GM19324 (cell line): ENCODE results near the gene SCGN.

Experiments used
- ATAC-seq: cut with Tn5 transposase; IDR thresholded peaks from one replicate; pipeline ENCODE4 v1.9.1; 2021; ENCODE audit warnings: mild to moderate bottlenecking, moderate library complexity; ENCODE audit not compliant: unreplicated experiment, low FRiP score

Gene SCGN

DNA sequence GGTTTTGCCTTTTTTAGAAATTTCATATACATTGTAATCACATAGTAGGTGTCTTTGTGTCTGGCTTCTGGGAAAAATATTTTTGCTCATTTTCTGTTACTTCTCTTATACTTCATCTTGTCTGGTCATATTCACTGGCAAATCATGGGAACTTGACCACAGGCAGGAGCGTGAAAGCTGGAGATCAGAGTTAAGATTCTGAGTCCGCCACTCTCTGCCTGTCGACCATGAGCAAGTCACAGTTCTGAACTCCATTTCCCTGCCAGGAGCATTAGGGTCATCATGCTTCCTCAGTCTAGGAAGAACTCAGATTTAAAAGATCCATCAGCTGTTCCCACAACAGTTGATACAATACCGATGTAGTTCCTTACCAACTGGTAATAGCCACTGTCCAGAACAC is 12.4 kb upstream of the SCGN start:
- no peak for ATAC-seq

DNA sequence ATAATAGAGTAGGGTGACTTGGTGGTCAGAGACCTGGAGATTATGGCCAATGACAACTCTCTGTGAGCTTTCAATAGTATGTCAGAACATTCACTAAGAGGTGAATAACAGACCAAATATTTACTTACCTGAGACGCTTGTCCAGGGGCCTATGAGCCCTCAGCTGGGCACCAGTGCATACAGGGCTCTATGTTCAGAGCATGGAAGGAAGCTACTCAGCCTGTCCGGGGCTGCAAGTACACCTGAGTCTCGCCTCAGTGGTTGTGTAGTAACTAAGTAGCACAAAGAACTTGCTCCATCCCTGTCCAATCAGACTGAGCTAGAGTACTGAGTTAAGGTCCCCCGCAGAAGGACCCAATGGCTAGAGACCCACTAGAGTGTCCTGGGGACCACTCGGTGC is 11.6 kb upstream of the SCGN start:
- no peak for ATAC-seq

DNA sequence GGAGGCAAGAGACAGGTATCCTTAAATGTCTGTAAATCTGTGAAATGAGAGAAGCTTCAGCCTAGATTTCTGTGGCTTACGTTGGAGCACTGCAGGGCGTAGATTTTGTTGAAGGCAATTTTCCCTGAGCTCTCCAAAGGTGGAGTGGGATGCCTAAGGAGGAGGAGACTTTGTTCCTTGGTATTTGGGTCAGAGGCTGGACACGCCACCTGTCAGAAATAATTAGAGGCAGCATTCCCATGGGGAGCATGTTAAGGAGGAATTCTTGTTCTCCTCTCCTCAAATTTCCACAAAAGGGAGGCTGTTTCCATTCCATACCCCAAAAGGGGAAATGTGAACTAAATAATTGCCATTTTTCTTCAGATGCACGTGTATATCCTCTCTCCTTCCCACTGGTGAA is 11.1 kb upstream of the SCGN start:
- no peak for ATAC-seq

DNA sequence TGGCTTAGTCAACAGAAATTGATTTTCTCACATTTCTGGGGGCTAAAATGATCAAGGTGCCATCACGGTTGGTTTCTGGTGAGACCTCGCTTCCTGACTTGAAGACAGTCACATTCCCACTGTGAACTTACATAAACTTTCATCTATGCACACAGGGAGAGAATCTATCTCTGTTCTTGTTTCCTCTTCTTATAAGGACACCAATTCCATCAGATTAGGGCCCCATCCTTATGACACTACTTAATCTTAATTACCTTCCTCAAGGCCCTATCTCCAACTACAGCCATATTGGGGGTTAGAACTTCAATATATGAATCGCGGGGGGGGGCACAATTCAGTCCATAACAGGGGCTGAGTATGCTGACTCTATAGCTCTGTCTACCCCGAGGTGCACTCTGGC is 10.6 kb upstream of the SCGN start:
- ATAC-seq = no peak

DNA sequence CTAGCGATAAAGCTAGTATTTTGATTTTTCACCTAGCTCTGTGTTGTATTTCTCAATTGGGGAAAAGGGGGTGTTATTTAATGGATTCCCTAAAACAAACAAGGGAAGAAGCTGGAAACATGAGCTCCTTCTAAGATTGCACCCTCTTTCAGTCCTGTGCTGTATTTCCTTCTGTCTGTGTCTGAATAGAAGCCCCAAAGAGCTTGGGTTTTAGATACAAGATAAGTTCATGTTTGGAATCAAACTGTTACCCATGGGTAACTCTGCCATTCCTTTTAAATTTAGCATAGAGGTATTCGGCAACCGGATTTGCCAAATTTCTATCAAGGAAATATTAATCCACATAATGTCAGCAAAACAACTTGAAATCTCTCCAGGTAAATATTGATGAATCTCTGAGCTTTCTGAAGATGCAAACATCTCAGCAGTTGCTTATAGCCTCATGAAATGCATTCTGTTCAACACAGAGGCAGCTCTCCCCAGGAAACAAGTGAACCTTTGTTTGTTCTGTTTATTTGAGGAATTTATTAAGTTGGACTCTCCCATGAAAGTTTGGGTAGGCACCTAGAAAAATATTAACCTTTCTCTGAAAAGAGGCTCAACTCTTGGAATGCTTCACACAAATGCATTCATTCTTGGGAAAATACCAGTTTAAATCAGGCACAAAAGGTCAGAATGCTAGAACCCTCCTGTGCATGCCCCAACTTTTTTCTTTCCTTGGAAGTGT is 9.9 kb upstream of the SCGN start:
- no peak for ATAC-seq

DNA sequence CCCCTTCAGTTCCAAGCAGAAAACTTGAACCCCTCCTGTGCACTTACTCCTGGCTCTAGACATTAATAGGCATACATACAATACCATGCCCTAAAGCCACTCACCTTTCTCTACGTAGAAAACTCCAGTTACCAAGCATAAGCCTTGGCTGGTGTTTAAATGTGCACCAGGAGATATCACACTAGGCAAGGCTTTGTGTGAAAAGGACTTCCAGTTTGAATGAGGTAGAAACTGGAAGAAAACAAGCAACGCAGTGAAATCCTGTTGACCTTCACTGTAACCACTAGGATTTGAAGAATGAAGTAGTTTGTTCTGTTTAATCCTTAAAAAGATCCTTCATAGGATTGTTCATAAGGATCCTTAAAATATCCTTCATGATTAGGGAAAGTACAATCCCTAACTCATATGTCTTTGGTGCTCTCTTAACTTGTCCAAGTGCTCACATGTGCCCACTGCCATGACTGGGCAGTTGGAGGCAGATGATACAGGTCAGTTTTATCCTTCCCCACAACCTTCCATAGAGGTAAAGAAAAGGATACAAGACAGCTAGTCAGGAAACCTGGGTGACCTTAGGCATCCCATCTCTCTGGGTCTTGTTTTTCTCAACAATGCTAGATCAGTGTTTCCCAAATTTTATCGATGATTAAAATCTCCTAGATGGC is 9.2 kb upstream of the SCGN start:
- no peak for ATAC-seq

DNA sequence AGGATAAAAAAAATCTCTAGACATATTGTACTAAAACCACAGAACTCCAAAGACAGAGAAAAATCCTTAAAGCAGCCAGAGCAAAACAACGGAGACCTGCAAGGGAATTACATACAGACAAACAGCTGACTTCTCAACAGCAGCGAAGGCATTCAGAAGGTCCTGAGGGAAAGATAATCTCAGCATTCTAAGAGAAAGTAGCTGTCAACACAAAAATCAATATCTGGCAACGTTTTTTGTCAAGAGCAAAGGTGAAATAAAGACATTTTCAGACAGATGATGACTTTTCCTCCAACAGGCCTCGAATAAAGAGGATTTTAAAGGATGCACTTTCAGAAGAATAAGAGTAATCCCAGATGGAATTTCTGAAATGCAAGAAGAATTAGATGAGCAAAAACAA is 6.1 kb upstream of the SCGN start:
- ATAC-seq = no peak

DNA sequence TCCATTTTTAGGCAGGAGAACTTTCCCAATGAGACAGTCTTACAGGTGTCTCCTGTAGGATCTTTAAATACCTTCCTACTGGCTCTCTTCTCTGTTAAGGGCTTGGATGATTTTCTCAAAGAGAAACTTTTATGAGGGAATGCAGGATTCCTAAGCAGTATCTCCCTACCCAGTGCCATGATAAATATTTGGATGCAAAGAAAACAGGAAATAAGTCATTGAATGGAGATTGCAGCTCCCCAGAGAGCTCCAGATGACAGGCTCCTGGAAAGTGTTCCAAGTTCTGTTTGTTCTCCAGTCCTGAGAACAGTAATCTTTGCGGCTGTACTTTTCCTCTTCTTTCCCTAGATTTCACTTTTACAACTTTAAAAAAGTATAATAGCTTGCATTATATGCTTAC is 2.4 kb upstream of the SCGN start:
- ATAC-seq = no peak

DNA sequence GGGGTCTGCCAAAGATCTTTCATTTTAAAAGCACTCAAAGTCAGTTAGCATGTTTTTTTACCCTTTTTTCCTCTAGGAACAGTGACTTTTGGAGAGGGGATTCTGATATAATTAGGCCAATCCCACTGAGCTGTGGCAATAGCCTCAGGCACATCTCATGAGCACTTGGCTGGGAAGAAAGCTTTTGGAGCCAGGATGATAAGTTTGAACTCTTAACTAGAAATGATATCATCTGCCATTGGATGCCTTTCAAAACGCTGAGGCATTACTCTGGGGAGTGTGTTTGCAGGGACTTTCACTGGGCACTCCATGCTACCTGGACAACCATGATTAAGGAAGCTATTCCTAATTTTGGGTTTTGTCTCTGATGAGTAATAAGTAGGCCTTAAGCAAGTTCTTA is 3.7 kb downstream of the SCGN start:
- ATAC-seq = no peak

DNA sequence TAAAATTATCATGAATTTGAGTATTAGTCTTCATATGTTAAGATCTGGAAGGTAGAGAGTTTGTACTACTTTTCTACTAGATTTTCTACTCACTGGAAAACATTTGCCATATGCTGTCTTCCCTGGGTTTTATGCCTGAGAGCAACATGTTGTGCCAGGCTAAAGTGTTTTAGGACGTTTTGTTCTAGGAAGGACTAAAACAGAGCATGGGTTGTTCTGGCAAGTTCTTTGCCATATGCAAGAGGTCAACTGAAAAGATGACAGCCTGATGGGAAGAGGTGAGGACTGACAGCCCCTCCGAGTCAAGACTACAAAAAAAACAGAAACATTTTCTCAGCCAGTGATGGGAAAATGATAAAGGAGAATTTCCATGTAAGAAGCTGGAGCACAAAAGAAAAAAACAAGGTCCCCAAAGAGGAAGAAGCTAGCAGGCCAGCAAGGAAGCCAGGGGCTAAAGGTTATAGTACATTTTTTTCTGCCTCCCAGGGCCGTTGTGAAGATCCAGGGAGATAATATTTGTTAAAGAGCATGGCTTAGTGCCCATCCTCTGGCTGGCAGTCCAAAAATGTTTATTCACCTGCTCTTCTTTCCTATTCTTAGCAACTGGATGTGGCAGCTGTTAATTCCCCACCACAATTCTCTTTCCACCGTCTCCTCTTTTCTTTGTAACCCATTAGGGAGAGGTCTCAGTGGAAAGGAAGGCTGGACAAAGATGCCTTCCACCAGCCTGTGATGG is 7.8 kb downstream of the SCGN start:
- no peak for ATAC-seq

DNA sequence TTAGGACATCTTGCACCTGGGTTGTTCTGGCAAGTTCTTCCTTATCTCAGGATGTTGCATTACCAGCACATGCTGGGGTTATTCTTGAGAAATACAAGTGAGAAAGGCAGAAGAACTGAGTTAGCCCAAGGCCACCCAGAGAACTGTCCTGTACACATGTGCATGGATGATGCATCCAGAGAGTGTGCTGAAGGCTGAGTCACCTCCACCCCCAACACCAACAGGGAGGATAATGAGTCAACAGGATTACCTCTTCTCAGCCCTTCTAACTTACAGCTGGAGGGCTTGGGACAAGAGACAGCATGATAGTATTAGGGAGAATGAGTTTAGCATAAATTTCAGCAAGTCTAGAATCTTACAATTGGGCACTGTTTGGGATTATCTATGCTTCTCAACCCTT is 8.5 kb downstream of the SCGN start:
- no peak for ATAC-seq

DNA sequence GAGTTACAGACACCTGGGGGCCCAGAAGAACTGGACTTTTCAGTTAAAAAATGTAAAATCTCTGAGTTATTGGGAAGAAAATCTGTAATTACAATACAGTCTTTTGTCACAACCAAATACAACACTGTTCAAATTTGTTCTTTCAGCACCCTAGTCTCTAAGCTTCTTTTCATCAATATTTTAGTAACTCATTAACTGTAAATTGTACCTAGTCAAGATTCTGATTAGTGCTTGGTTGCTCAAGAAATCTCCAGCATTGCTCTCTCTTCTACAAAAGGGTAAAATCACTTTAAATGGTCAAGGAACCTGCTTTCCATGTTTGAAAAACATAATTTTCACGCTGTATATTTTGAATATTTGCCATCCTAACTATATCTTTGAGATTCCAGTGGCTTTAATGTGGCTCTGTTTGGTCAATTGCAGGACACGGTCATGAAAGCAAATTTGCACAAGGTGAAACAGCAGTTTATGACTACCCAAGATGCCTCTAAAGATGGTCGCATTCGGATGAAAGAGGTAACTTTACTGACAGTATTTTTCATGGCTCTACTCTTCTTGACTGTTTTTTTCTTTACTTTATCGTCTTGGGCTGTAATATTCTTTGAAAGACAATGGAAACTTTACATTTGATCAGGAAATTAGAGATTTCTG is 9.2 kb downstream of the SCGN start:
- no peak for ATAC-seq

DNA sequence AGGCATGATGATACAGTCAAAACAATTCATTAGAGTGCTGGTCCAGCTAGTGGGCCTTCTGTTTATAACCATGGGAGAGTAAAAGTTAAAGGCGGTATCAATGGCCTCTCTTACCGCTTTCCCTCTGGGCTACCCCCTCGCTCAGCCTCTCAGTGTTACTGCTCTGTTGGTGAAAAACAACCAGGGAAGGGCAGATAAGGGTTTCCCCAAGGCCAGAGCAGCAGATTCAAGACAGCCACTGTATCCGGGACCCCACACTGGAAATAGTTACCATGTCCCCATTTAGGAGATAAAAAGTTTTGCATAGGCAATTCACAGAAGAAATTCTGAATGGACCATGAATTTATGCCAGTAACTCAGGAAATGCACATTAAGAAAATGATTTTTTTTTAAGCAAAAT is 13.4 kb downstream of the SCGN start:
- ATAC-seq = no peak

DNA sequence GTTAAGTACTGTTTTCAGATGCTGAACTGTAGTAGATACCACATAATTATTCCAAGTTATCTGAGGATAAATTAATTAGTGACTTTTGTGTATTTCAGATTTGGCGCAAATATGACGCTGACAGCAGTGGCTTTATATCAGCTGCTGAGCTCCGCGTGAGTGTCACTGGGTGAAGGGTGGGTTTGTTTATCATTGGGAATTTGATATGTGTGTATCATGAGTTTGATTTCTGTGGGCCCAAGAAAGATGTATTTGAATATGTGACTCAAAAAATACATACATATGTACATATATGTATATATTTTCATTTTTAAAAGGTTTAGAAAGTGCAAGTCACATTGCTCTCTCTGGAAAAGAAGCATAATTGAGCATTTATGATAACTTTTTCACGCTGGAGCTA is 17.4 kb downstream of the SCGN start:
- no peak for ATAC-seq

DNA sequence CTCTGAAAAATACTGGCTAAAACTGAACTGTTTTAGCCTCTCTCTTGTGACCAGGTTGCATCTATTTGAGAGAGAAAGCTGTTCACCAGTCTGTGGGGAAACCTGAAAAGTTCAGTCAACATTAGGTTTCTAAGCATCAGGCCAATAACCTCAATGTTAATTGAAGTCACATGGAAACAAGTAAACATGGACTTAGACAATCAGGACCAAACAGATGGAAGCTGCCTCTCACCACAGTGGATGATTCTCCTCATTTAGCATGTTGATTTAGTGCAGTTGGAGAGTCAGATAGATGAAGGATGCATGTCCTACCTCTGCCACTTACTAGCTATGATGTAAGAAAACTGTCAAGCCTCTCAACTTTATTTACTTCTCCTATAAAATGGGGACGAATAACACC is 18.2 kb downstream of the SCGN start:
- no peak for ATAC-seq

DNA sequence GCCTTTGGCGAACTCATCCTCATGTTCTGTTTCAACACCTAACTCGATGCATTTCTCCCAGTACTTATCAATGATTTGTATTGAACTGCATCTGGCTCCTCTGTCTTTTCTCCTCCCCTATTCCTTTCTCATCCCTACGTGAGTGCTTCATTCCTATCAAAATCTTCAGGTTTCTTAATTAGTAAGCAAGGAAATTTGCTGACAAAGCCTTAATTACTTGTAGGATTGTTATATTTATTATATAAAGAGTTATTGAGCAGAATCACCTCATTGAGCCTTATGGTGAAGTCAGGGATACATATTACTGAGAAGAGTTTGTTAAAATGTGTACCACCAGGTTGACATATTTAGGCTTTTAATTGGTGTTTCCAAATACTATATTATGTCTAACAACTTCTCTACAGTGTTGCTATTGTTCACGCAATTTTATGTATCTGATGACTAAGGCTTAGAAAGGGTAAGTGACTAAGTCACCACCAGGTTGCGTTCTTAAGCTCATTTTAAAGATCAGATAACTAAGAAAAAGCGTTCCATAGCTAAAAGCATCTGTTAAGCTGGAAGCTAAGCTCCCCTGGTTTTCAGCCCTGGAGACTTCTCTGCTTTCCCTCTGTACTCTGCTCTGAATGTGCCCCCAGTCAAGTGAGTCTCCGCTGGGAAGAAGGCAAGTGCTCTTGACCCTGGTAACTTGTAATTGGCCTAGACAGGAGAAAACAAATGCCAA is 18.9 kb downstream of the SCGN start:
- no peak for ATAC-seq

DNA sequence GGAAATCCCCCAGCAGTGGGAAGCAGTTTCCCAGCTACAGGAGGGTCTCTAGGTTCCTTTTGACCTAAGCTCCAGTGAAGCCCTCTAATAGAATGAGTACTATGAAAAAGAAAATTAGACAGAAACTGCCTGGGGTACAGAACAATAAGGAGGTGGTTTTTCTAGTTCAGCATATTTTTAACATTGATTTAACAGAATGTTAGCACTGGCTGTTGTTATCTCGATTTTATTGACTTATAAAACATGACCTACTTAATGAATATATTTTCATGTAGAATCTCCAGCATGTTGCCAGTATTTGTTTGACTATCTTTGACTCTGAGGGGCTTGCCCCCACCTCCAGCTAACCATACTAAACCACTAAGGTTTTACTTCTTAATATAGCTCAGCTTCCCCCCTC is 19.6 kb downstream of the SCGN start:
- ATAC-seq = no peak

DNA sequence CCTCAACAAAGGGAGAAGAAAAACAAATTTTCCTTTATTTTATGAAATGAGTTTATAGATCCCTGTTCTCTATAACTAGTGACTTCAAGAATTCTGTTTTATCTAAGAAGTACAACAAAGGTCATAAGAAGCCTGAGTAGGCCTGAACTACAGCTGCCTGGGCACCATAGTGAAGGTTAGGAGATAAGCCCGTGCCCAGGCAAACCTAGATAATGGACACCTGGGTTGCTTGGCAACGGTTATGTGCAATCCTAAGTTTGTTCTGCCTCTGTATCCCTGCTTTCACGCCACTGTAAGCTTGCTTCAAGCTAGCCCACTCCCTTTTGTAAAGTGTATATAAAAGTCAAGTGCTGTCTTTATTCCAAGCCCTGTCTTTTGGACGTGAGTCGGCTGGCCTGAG is 23.2 kb downstream of the SCGN start:
- no peak for ATAC-seq

DNA sequence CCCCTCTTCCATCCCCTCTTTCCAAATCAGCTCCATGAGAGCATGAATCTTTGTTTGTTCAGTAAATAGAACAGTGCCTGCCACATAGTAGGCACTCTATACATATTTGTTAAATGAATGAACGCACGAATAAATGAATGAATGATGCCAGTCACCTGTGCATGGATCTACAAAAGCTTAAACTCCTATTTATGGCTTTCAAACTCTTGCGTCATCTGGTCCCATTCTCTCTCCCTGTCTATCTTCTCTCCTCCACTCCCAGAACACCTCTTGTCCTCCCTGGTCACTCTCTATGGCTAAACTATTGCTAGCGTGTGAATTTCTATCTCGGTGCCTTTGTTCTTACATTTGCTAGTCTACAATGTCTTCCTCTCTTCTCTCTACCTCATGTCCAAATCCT is 24.8 kb downstream of the SCGN start:
- no peak for ATAC-seq

DNA sequence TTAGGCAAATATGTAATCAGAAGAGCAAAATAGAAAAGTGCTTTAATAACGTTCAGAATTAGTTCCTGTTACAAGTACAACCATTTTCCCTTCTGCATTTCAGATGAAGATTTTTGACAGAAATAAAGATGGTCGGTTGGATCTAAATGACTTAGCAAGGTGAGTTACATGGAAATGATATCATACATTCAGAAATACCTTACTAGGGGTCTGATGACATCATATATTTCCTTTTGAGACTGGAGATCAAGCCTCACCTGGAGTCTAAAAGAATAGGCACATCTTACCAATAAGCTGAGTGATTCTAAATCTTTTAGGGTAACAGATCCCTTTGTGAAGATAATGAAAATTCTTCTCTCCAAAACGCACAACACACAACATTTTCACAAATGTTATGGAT is 29.8 kb downstream of the SCGN start:
- ATAC-seq = no peak

DNA sequence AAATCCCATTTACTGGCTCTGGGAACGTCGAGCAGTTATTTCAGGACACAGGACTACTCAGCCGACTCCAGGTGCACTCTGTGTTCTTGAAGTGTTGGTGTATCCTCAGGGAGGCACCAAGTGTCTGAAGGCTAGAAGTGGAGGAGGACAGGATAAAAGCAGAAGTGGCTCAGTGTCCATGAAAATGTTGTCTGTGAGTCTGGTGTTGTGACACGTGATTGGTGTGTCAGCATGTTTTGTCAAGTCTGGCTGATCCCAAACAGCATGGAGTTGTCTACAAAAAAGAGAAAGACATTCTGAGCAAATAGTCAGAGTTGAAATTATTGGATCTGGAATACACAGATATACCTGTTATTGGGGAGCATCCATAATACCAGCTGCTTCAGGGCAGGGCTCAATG is 30.3 kb downstream of the SCGN start:
- no peak for ATAC-seq
